HCT116 (cell line): ENCODE measurements around the gene RPP21. TPM values are rescaled to one million over a fixed set of nuclear protein-coding genes. Genes with fewer than 3 reads are reported as not detected.

ENCODE experiments used
- ATAC-seq: fragments of 200-7000 bp; cut with Tn5 transposase; 2 replicates; pipeline ENCODE4 v1.9.1; 2020; ENCODE audit warnings: mild to moderate bottlenecking, moderate library complexity
- BruUV-seq: library from RNA; stranded (reverse); fragments of 400-500 nt; replicated peaks from 2 replicates; lab custom pipeline; 2021; lab: Mats Ljungman, UMichigan
- CTCF ChIA-PET: fragments of 300-600 bp; sonication (Branson Sonifier 250); formaldehyde crosslinking; loops from one replicate; lab custom pipeline; 2021; ENCODE audit warnings: antibody characterized with exemption; lab: Charles Lee
- POLR2A ChIA-PET: fragments of 300-600, 350-600 bp; sonication (Branson Sonifier 250); formaldehyde crosslinking; loops from one replicate; lab custom pipeline; 2021; ENCODE audit warnings: antibody characterized with exemption; lab: Charles Lee
- RAD21 ChIA-PET, 2 experiments: fragments of 300-600 bp; sonication (Branson Sonifier 250); formaldehyde crosslinking; loops; one replicate each; lab custom pipeline; 2023; ENCODE audit warnings: low total read pairs in 2 of 2; ENCODE audit not compliant: uncharacterized antibody in 2 of 2, unreplicated experiment in 2 of 2, low non-redundant PET in 1 of 2; lab: Charles Lee
- DNase-seq: peaks from one replicate; pipeline ENCODE4 v3.0.0-alpha.2; 2010; ENCODE audit warnings: low read depth, low spot score
- H2AFZ ChIP-seq: fragments of 200-600 bp; shearing (Covaris generic), sonication (generic); 2 replicates; pipeline ENCODE4 v1.6.1; 2017; ENCODE audit warnings: low read depth, mixed run types, mixed read lengths, antibody characterized with exemption, low read length; ENCODE audit not compliant: poor library complexity, severe bottlenecking
- H3K27ac ChIP-seq: 2 replicates; pipeline ENCODE4 v1.5.1; 2012; ENCODE audit warnings: low read depth, low read length
- H3K27me3 ChIP-seq: fragments of 200-600 bp; sonication (generic); 2 replicates; pipeline ENCODE4 v1.6.1; 2016; ENCODE audit warnings: mixed run types, low read length, mixed read lengths; ENCODE audit not compliant: insufficient read depth
- H3K36me3 ChIP-seq, 2 experiments: fragments of 200-500 bp in 1 of 2; fragments of 200-600 bp in 1 of 2; sonication (Bioruptor generic) in 1 of 2; sonication (generic) in 1 of 2; 2 replicates each; pipeline versions ENCODE4 v1.5.1 to v1.6.1; 2014 to 2016; ENCODE audit warnings: low read length in 2 of 2, inconsistent platforms in 1 of 2, mixed read lengths in 1 of 2, mixed run types in 1 of 2; ENCODE audit not compliant: insufficient read depth in 2 of 2, control insufficient read depth in 1 of 2
- H3K4me1 ChIP-seq, 2 experiments: fragments of 200-600 bp in 1 of 2; sonication (generic) in 1 of 2; 2 replicates each; pipeline versions ENCODE4 v1.5.1 to v1.6.1; 2012 to 2017; ENCODE audit warnings: low read length in 2 of 2, inconsistent platforms in 1 of 2, mild to moderate bottlenecking in 1 of 2, mixed read lengths in 1 of 2, mixed run types in 1 of 2, moderate library complexity in 1 of 2; ENCODE audit not compliant: insufficient read depth in 2 of 2, control insufficient read depth in 1 of 2
- H3K4me2 ChIP-seq: fragments of 200-600 bp; sonication (generic); 2 replicates; pipeline ENCODE4 v1.6.1; 2017; ENCODE audit warnings: mixed run types, low read length, mixed read lengths
- H3K4me3 ChIP-seq, 2 experiments: fragments of 200-600 bp in 1 of 2; sonication (generic) in 1 of 2; replicated peaks in 1 of 2; 2 replicates each; pipeline ENCODE4 v1.5.1; 2011 to 2016; ENCODE audit warnings: low read length in 2 of 2, control low read depth in 1 of 2, low read depth in 1 of 2, mild to moderate bottlenecking in 1 of 2, mixed read lengths in 1 of 2, mixed run types in 1 of 2
- H3K79me2 ChIP-seq: fragments of 200-600 bp; sonication (generic); 2 replicates; pipeline ENCODE4 v1.6.1; 2017; ENCODE audit warnings: mild to moderate bottlenecking, mixed run types, low read length, moderate library complexity, mixed read lengths; ENCODE audit not compliant: insufficient read depth
- H3K9ac ChIP-seq: fragments of 200-600 bp; sonication (generic); 2 replicates; pipeline ENCODE4 v1.6.1; 2016; ENCODE audit warnings: low read length, mixed read lengths
- H3K9me2 ChIP-seq: fragments of 200-600 bp; sonication (generic), shearing (Covaris generic); 2 replicates; pipeline ENCODE4 v1.6.1; 2017; ENCODE audit warnings: mixed run types, mild to moderate bottlenecking, moderate library complexity; ENCODE audit not compliant: insufficient read depth
- H3K9me3 ChIP-seq, 2 experiments: fragments of 200-500 bp in 1 of 2; fragments of 200-600 bp in 1 of 2; sonication (Bioruptor generic) in 1 of 2; sonication (generic) in 1 of 2; 2 replicates each; pipeline ENCODE4 v1.6.1; 2014 to 2017; ENCODE audit warnings: low read length in 2 of 2, mixed read lengths in 2 of 2, inconsistent platforms in 1 of 2, low read depth in 1 of 2, mild to moderate bottlenecking in 1 of 2, mixed run types in 1 of 2, moderate library complexity in 1 of 2; ENCODE audit not compliant: control insufficient read depth in 1 of 2, insufficient read depth in 1 of 2
- H4K20me1 ChIP-seq: fragments of 200-600 bp; sonication (generic), shearing (Covaris generic); 2 replicates; pipeline ENCODE4 v1.6.1; 2017; ENCODE audit warnings: mixed run types, mild to moderate bottlenecking, moderate library complexity; ENCODE audit not compliant: insufficient read depth
- CBX3 ChIP-seq: IDR thresholded peaks from 2 replicates; pipeline ENCODE4 v1.6.1; 2012; ENCODE audit warnings: low read depth
- CEBPB ChIP-seq: IDR thresholded peaks from 2 replicates; pipeline ENCODE4 v1.6.1; 2012; ENCODE audit warnings: low read depth
- EGR1 ChIP-seq: IDR thresholded peaks from 2 replicates; pipeline ENCODE4 v1.6.1; 2012; ENCODE audit warnings: low read depth
- EZH2 ChIP-seq: fragments of 200-600 bp; sonication (generic); IDR thresholded peaks from 2 replicates; pipeline ENCODE4 v1.6.1; 2017; ENCODE audit warnings: antibody characterized with exemption, mixed run types
- FOSL1 ChIP-seq: IDR thresholded peaks from 2 replicates; pipeline ENCODE4 v1.6.1; 2012; ENCODE audit warnings: low read depth
- JUND ChIP-seq: IDR thresholded peaks from 2 replicates; pipeline ENCODE4 v1.6.1; 2012
- POLR2A ChIP-seq: IDR thresholded peaks from 2 replicates; pipeline ENCODE4 v1.7.0; 2011; ENCODE audit warnings: borderline replicate concordance; ENCODE audit not compliant: insufficient read depth, insufficient read length; ENCODE audit errors: extremely low read depth
- POLR2AphosphoS5 ChIP-seq: IDR thresholded peaks from 2 replicates; pipeline ENCODE4 v1.6.1; 2011; ENCODE audit warnings: mild to moderate bottlenecking, low read depth, low read length, moderate library complexity
- SRF ChIP-seq: IDR thresholded peaks from 2 replicates; pipeline ENCODE4 v1.6.1; 2012; ENCODE audit warnings: low read depth
- intact Hi-C: fragments of 100-400 bp; cut with micrococcal nuclease; formaldehyde crosslinking; loops from 2 replicates; pipeline ENCODE4 v1.10.0; 2022
- total RNA-seq: library from RNA; stranded (reverse); gene quantifications from one replicate; pipeline ENCODE4 v1.2.1, GENCODE V29; 2021; ENCODE audit not compliant: unreplicated experiment
- TF ChIP-seq, protein P1 (sequence below): IDR thresholded peaks from 2 replicates; pipeline ENCODE4 v1.6.1; 2012; ENCODE audit warnings: low read depth
- TF ChIP-seq, protein P2 (sequence below): IDR thresholded peaks from 2 replicates; pipeline ENCODE4 v1.6.1; 2011; ENCODE audit warnings: mild to moderate bottlenecking, low read length, moderate library complexity; ENCODE audit not compliant: insufficient replicate concordance; ENCODE audit errors: extremely low read depth
- TF ChIP-seq, protein P3 (sequence below), 3 experiments: fragments of 200-600 bp in 1 of 3; sonication (generic) in 1 of 3; IDR thresholded peaks in 2 of 3; conservative IDR thresholded peaks in 1 of 3; 2 replicates each; pipeline ENCODE4 v1.5.1; 2012 to 2017; ENCODE audit warnings: low read depth in 2 of 3, low read length in 2 of 3, antibody characterized with exemption in 1 of 3, borderline replicate concordance in 1 of 3, control low read depth in 1 of 3, mild to moderate bottlenecking in 1 of 3, mixed read lengths in 1 of 3, mixed run types in 1 of 3, moderate library complexity in 1 of 3; ENCODE audit not compliant: insufficient read depth in 1 of 3

RPP21 gene
- total RNA-seq, 1 experiment from 2014 or later = 70.4 TPM

DNA sequence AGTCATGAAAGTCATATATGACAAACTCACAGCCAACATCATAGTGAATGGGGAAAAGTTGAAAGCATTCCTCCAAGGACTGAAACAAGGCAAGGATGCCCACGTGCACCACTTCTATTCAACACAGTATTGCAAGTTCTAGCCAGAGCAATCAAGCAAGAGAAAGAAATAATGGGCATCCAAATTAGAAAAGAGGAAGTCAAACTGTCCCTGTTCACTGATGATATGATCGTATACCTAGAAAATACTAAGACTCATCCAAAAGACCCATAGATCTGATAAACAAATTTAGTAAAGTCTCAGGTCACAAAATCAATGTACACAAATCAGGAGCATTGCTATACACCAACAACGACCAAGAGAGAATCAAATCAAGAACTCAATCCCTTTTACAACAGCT, 41.2 kb downstream of the RPP21 start:
- CTCF ChIA-PET = no interaction called here
- intact Hi-C loops = no loop called here
- Histone ChIP-seq H3K9ac (no peak overlapping the region), H3K36me3 (no peaks in the 10 kb centered on the region), H2AFZ (no peak overlapping the region), H3K9me2 (0 out of 2 replicates have a peak, but pooled peaks cover 3% of the 10 kb centered on the region), H3K27me3 (peaks cover 66% of the 10 kb centered on the region), H3K4me3 (no peak overlapping the region), H3K79me2 (no peaks in the 10 kb centered on the region), H3K4me1 (no peaks in the 10 kb centered on the region), H4K20me1 (no peaks in the 10 kb centered on the region), H3K9me3 (no peaks in the 10 kb centered on the region), H3K27ac (no peak overlapping the region), H3K4me2 (no peak overlapping the region)
- POLR2A ChIA-PET = no interaction called here
- no TSS peak for BruUV-seq
- DNase-seq = no peak
- RAD21 ChIA-PET = no interaction called here
- ATAC-seq = no peak
- TF ChIP-seq CBX3 = no peak
- TF ChIP-seq FOSL1 = no peak
- no peak for TF ChIP-seq EGR1
- no peak for TF ChIP-seq POLR2A
- no peak for TF ChIP-seq SRF
- TF ChIP-seq, protein P1, sequence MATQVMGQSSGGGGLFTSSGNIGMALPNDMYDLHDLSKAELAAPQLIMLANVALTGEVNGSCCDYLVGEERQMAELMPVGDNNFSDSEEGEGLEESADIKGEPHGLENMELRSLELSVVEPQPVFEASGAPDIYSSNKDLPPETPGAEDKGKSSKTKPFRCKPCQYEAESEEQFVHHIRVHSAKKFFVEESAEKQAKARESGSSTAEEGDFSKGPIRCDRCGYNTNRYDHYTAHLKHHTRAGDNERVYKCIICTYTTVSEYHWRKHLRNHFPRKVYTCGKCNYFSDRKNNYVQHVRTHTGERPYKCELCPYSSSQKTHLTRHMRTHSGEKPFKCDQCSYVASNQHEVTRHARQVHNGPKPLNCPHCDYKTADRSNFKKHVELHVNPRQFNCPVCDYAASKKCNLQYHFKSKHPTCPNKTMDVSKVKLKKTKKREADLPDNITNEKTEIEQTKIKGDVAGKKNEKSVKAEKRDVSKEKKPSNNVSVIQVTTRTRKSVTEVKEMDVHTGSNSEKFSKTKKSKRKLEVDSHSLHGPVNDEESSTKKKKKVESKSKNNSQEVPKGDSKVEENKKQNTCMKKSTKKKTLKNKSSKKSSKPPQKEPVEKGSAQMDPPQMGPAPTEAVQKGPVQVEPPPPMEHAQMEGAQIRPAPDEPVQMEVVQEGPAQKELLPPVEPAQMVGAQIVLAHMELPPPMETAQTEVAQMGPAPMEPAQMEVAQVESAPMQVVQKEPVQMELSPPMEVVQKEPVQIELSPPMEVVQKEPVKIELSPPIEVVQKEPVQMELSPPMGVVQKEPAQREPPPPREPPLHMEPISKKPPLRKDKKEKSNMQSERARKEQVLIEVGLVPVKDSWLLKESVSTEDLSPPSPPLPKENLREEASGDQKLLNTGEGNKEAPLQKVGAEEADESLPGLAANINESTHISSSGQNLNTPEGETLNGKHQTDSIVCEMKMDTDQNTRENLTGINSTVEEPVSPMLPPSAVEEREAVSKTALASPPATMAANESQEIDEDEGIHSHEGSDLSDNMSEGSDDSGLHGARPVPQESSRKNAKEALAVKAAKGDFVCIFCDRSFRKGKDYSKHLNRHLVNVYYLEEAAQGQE = no peak
- TF ChIP-seq EZH2 = no peak
- TF ChIP-seq CEBPB = no peak

DNA sequence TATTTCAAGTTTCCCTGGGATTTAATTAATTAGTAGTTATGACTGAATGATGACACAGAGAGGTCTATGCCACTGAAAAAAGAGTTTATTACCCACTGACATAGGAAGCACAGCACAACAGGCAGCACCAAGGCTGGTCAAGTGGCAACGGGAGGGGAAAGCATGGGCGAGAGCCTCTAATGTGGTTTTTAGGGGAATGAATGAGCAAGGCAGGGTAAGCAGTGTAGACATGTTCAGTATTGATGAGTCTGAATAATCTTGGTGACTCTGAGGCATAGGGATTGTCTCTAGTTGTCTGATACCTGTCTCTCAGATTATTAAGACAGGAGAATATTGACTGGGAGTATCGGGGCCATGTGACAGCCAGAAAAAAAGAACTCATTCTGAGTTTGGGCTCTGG, 46.3 kb downstream of the RPP21 start:
- Histone ChIP-seq H3K27me3 (peaks cover 44% of the 10 kb centered on the region), H3K4me1 (no peaks in the 10 kb centered on the region), H3K4me2 (no peak overlapping the region), H4K20me1 (no peaks in the 10 kb centered on the region), H3K9ac (no peak overlapping the region), H3K9me3 (no peaks in the 10 kb centered on the region), H3K27ac (no peak overlapping the region), H3K36me3 (no peaks in the 10 kb centered on the region), H2AFZ (no peak overlapping the region), H3K4me3 (no peak overlapping the region), H3K79me2 (no peaks in the 10 kb centered on the region), H3K9me2 (0 out of 2 replicates have a peak, but pooled peaks cover 3% of the 10 kb centered on the region)
- RAD21 ChIA-PET = no interaction called here
- intact Hi-C loops = no loop called here
- CTCF ChIA-PET = no interaction called here
- TF ChIP-seq, protein P2, sequence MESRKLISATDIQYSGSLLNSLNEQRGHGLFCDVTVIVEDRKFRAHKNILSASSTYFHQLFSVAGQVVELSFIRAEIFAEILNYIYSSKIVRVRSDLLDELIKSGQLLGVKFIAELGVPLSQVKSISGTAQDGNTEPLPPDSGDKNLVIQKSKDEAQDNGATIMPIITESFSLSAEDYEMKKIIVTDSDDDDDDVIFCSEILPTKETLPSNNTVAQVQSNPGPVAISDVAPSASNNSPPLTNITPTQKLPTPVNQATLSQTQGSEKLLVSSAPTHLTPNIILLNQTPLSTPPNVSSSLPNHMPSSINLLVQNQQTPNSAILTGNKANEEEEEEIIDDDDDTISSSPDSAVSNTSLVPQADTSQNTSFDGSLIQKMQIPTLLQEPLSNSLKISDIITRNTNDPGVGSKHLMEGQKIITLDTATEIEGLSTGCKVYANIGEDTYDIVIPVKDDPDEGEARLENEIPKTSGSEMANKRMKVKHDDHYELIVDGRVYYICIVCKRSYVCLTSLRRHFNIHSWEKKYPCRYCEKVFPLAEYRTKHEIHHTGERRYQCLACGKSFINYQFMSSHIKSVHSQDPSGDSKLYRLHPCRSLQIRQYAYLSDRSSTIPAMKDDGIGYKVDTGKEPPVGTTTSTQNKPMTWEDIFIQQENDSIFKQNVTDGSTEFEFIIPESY = no peak
- TF ChIP-seq POLR2A = no peak
- no peak for TF ChIP-seq POLR2AphosphoS5
- no peak for TF ChIP-seq FOSL1
- TF ChIP-seq, protein P3, sequence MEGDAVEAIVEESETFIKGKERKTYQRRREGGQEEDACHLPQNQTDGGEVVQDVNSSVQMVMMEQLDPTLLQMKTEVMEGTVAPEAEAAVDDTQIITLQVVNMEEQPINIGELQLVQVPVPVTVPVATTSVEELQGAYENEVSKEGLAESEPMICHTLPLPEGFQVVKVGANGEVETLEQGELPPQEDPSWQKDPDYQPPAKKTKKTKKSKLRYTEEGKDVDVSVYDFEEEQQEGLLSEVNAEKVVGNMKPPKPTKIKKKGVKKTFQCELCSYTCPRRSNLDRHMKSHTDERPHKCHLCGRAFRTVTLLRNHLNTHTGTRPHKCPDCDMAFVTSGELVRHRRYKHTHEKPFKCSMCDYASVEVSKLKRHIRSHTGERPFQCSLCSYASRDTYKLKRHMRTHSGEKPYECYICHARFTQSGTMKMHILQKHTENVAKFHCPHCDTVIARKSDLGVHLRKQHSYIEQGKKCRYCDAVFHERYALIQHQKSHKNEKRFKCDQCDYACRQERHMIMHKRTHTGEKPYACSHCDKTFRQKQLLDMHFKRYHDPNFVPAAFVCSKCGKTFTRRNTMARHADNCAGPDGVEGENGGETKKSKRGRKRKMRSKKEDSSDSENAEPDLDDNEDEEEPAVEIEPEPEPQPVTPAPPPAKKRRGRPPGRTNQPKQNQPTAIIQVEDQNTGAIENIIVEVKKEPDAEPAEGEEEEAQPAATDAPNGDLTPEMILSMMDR (IDR thresholded peaks at IDR 0.05 in 2 of 3, conservative IDR thresholded peaks at IDR 0.05 in 1 of 3; ENCODE audit: borderline replicate concordance in 1 of 3, insufficient read depth in 1 of 3, low read depth in 2 of 3, low read length in 2 of 3) = no peak
- TF ChIP-seq JUND = no peak
- POLR2A ChIA-PET = no interaction called here
- no TSS peak for BruUV-seq
- ATAC-seq = no peak
- DNase-seq = no peak
